ENCODE results near the gene TNS4. TPM values are rescaled to one million over a fixed set of nuclear protein-coding genes. Genes with fewer than 3 reads are reported as not detected.

TNS4 gene
- total and polyA plus RNA-seq, 7 donors = 0.04 to 0.06 TPM; not detected in 5

GRCh38 chr17:40522961-40523310 lies 21.5 kb upstream of the TNS4 start:
- intact Hi-C loops (cut with DNase I) = no loop called here
- TF ChIP-seq CTCF (IDR thresholded peaks at IDR 0.05) = no peak
- Histone ChIP-seq H3K4me3 (no peak overlapping the region), H3K27ac (no peak overlapping the region), H3K27me3 (ENCODE audit: insufficient read depth in 3 of 3, low read length in 2 of 3) (no peaks in the 10 kb centered on the region), H3K9me3 (no peaks in the 10 kb centered on the region), H3K4me1 (no peaks in the 10 kb centered on the region), H3K36me3 (ENCODE audit: insufficient read depth in 1 of 2, low read depth in 1 of 2) (no peaks in the 10 kb centered on the region)
- ATAC-seq (no peak), DNase-seq (no peak)
- WGBS, 3 donors = 85 to 95% (median 93%) methylated on average over 5 of the region's 5 CpGs

GRCh38 chr17:40522250-40522960 lies 21.0 kb upstream of the TNS4 start:
- intact Hi-C loops (cut with DNase I) = no loop called here
- no peak overlapping the region for H3K4me3 ChIP-seq
- H3K4me1 ChIP-seq = no peaks in the 10 kb centered on the region
- DNase-seq (no peak), ATAC-seq (peak in 1 of 4 donors; percentile 54)
- H3K27me3 ChIP-seq (ENCODE audit: insufficient read depth in 3 of 3, low read length in 2 of 3) = no peaks in the 10 kb centered on the region
- H3K9me3 ChIP-seq = no peaks in the 10 kb centered on the region
- H3K27ac ChIP-seq = no peak overlapping the region
- no peak for TF ChIP-seq CTCF (IDR thresholded peaks at IDR 0.05)
- WGBS, 3 donors = 70 to 82% (median 78%) methylated on average over 7 of the region's 7 CpGs
- H3K36me3 ChIP-seq (ENCODE audit: insufficient read depth in 1 of 2, low read depth in 1 of 2) = no peaks in the 10 kb centered on the region

- intact Hi-C loops (cut with DNase I) = no loop called here
- Histone ChIP-seq H3K4me3 (no peak overlapping the region), H3K4me1 (no peaks in the 10 kb centered on the region), H3K9me3 (no peaks in the 10 kb centered on the region), H3K27me3 (ENCODE audit: insufficient read depth in 3 of 3, low read length in 2 of 3) (no peaks in the 10 kb centered on the region), H3K36me3 (ENCODE audit: insufficient read depth in 1 of 2, low read depth in 1 of 2) (no peaks in the 10 kb centered on the region), H3K27ac (no peak overlapping the region)
- no peak for DNase-seq
- 95 to 98% (median 96%) methylated on average over 14 of the region's 14 CpGs for WGBS, 3 donors
- ATAC-seq = peak in 1 of 4 donors; percentile 5
- no peak for TF ChIP-seq CTCF (IDR thresholded peaks at IDR 0.05)
Measured at GRCh38 chr17:40520991-40521453, 19.6 kb upstream of the TNS4 start.

- TF ChIP-seq CTCF (IDR thresholded peaks at IDR 0.05) = no peak
- Histone ChIP-seq H3K36me3 (ENCODE audit: insufficient read depth in 1 of 2, low read depth in 1 of 2) (no peaks in the 10 kb centered on the region), H3K27ac (no peak overlapping the region), H3K4me3 (no peak overlapping the region), H3K4me1 (no peaks in the 10 kb centered on the region), H3K9me3 (no peaks in the 10 kb centered on the region), H3K27me3 (ENCODE audit: insufficient read depth in 3 of 3, low read length in 2 of 3) (no peaks in the 10 kb centered on the region)
- intact Hi-C loops (cut with DNase I) = no loop called here
- ATAC-seq (no peak), DNase-seq (no peak)
- 89 to 90% (median 90%) methylated on average over 5 of the region's 5 CpGs for WGBS, 3 donors
Measured at GRCh38 chr17:40519089-40519775, 17.8 kb upstream of the TNS4 start.
